Measurements from ENCODE around the gene PTPRT. TPM values are rescaled to one million over a fixed set of nuclear protein-coding genes. Genes with fewer than 3 reads are reported as not detected.
"Not testable (repeated sequence)": the region's sequence is repeated elsewhere in the genome, so short reads cannot be mapped to it uniquely, and the experiment has no call there.

The PTPRT gene
- polyA plus RNA-seq, 3 donors = 0.56 to 1.3 (median 0.62) TPM

GRCh38 chr20:42294976-42295375, 894.7 kb downstream of the PTPRT start:
- no peak for DNase-seq

GRCh38 chr20:42281801-42282200, 907.9 kb downstream of the PTPRT start:
- no peak for DNase-seq

- no peak for DNase-seq
Measured at GRCh38 chr20:42276718-42277602, 912.7 kb downstream of the PTPRT start.

GRCh38 chr20:42274986-42275385, 914.7 kb downstream of the PTPRT start:
- no peak for DNase-seq

GRCh38 chr20:42272516-42272915, 917.2 kb downstream of the PTPRT start:
- DNase-seq = no peak

- no peak for DNase-seq
Measured at GRCh38 chr20:42270539-42270938, 919.2 kb downstream of the PTPRT start.

- DNase-seq = no peak
Measured at GRCh38 chr20:42267793-42268384, 921.8 kb downstream of the PTPRT start.

GRCh38 chr20:42261766-42262270, 927.9 kb downstream of the PTPRT start:
- no peak for DNase-seq

- DNase-seq = no peak
Measured at GRCh38 chr20:42260184-42260583, 929.5 kb downstream of the PTPRT start.

GRCh38 chr20:42259389-42259788, 930.3 kb downstream of the PTPRT start:
- no peak for DNase-seq

- DNase-seq = no peak
Measured at GRCh38 chr20:42258564-42259302, 931.0 kb downstream of the PTPRT start.

- DNase-seq = no peak
Measured at GRCh38 chr20:42255821-42256220, 933.9 kb downstream of the PTPRT start.

- no peak for DNase-seq
Measured at GRCh38 chr20:42254673-42255072, 935.0 kb downstream of the PTPRT start.

GRCh38 chr20:42252116-42252515, 937.6 kb downstream of the PTPRT start:
- no peak for DNase-seq

- DNase-seq = peak; percentile 19
Measured at GRCh38 chr20:42218621-42219374, 970.9 kb downstream of the PTPRT start.

GRCh38 chr20:42214074-42214473, 975.6 kb downstream of the PTPRT start:
- DNase-seq = no peak

GRCh38 chr20:42212391-42212790, 977.3 kb downstream of the PTPRT start:
- no peak for DNase-seq

- DNase-seq = not testable (repeated sequence)
Measured at GRCh38 chr20:42206557-42206956, 983.1 kb downstream of the PTPRT start.

- DNase-seq = peak; percentile 35
Measured at GRCh38 chr20:42204109-42204660, 985.5 kb downstream of the PTPRT start.

GRCh38 chr20:42197599-42197998, 992.1 kb downstream of the PTPRT start:
- DNase-seq = no peak

GRCh38 chr20:42193119-42193518, 996.6 kb downstream of the PTPRT start:
- no peak for DNase-seq

Measured in renal pelvis (tissue), 4 donors.